ENCODE measurements around the gene APOB.

DNA sequence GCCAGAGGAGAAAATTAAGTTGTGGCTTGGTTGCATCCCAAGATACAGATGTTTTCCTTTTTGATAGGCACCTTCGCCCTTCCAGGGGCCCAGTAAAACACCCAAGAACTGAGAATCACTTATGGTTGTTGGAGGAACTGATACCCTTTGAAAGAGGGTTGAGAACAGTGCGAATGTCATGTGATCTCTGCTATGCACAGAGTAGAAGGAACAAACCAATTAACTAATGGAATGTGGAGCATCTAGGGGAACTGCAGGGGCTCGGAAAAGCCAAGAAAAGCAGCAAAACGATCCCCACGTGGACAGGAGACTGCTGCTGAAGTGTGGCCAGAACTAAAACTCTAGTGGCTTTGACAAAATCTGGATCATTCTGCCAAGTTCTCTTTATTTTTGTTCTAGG is 58.8 kb downstream of the APOB start:
- TF ChIP-seq POLR2A (IDR thresholded peaks at IDR 0.05; ENCODE audit: low read length), result no peak
- TF ChIP-seq GATA1 (IDR thresholded peaks at IDR 0.05; ENCODE audit: low read depth, low read length), result no peak
